Left ventricle myocardium inferior (tissue), 1 donor: ENCODE measurements around the gene RNASE13. TPM values are rescaled to one million over a fixed set of nuclear protein-coding genes. Genes with fewer than 3 reads are reported as not detected.

Experiments
- DNase-seq: peaks from one replicate; pipeline ENCODE4 v3.0.0-alpha.2; 2020
- H3K27ac ChIP-seq: fragments of 200-600 bp; replicated peaks from 2 replicates; pipeline ENCODE4 v1.8.0; 2021
- H3K27me3 ChIP-seq: fragments of 200-600 bp; 2 replicates; pipeline ENCODE4 v1.8.0; 2021; ENCODE audit warnings: low read depth
- H3K36me3 ChIP-seq: fragments of 200-600 bp; 2 replicates; pipeline ENCODE4 v1.8.0; 2021
- H3K4me1 ChIP-seq: fragments of 200-600 bp; 2 replicates; pipeline ENCODE4 v1.8.0; 2021
- H3K4me3 ChIP-seq: fragments of 200-600 bp; 2 replicates; pipeline ENCODE4 v1.8.0; 2021; ENCODE audit warnings: mild to moderate bottlenecking, moderate library complexity
- H3K9me3 ChIP-seq: fragments of 200-600 bp; replicated peaks from 2 replicates; pipeline ENCODE4 v1.8.0; 2021
- CTCF ChIP-seq: fragments of 200-600 bp; IDR thresholded peaks from 2 replicates; pipeline ENCODE4 v1.8.0; 2021; ENCODE audit warnings: antibody characterized with exemption, mild to moderate bottlenecking, borderline replicate concordance
- intact Hi-C: fragments of 100-400 bp; cut with micrococcal nuclease; formaldehyde crosslinking; loops from one replicate; pipeline ENCODE4 v1.11.0; 2022
- total RNA-seq: library from RNA; stranded (reverse); fragmentation: NEBNext Ultra II Directional; extraction: Animal tissue kit (Norgen Biotek cat#: 25700); gene quantifications from one replicate; pipeline ENCODE4 v1.2.1, GENCODE V29; 2021
- donor health status: DM: no; HTN: yes; CAD: no; lungs with severe emphysema.

The RNASE13 gene
- total RNA-seq, 1 donor from 2014 or later, result not detected

DNA sequence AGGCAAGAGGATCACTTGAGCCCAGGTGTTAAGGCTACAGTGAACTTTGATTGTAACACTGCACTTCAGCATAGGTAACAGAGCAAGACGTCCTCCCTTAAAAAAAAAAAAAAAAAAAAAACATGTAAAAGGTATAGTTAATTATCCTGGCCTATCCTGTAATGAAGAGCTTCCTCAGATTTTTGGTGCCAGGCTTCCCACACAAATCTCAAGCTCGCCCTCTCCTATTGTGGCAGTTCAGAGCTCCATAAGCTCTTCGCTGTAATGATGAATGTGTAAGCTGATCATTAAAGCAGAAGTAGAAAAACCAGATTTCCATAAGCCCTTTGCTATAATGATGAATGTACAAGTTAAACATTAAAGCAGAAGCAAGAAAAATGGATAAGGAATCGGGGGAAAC is 37.5 kb downstream of the RNASE13 start:
- no peak for DNase-seq
- Histone ChIP-seq H3K4me3 (no peak overlapping the region), H3K36me3 (peaks cover 54% of the 10 kb centered on the region), H3K9me3 (no peaks in the 10 kb centered on the region), H3K4me1 (peaks cover under 1% of the 10 kb centered on the region), H3K27ac (no peak overlapping the region), H3K27me3 (no peaks in the 10 kb centered on the region)
- intact Hi-C loops, result no loop called here
- TF ChIP-seq CTCF, result no peak

DNA sequence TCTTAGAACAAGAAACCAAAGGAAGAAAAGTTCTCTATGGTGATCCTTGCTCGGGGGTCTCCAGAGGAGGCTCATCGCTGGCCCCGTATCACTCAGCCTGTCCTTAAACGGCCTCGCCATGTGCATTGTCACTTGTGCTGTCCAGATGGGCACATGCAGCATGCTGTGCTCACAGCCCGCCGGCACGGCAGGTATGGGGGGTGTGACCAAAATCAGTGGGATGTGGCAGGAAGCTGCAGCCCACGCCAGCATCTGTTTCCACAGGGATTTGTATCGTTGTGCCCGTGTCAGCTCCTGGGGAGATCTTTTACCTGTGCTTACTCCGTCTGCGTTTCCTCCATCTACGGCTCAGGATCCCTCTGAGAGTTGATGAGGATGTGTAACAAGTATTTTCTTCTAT is 38.1 kb downstream of the RNASE13 start:
- H3K36me3 ChIP-seq, result peaks cover 60% of the 10 kb centered on the region

DNA sequence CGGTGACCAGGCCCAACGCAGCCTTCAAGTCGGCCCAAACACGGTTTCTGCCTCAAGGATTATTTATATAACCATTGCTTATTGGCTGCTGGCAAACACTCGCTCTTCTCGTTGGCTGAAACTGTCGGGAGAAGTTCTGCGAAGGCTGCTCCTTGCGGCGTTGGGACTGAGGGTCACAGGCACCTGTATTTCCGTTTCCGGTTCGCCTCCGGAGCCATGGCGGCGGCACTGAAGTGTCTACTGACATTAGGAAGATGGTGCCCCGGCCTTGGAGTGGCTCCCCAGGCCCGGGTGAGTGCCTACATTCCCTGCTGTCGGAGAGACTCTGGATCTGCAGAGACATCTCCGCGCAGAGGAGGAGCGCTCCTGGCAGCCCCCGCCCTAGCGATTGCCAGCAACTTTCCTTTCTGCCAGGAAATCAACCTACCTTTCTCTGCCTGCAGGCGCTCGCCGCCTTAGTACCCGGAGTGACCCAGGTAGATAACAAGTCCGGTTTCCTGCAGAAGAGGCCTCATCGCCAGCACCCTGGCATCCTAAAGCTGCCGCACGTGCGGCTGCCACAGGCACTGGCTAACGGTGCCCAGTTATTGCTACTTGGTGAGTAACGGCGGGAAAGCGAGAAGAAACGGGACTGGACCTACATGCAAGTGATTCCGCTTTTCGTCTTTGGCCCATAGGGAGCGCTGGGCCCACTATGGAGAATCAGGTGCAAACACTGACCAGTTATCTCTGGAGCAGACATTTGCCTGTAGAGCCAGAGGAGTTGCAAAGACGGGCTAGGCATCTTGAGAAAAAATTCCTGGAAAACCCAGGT is 44.6 kb downstream of the RNASE13 start, which contains the start of gene METTL17:
METTL17 (plus strand) TSS at position 194 of the 814 bp plus-strand sequence; CDS start at position 217, 23 bp downstream.
- Histone ChIP-seq H3K9me3 (no peaks in the 10 kb centered on the region), H3K4me3 (peak within 1 kb of the TSS; percentile 90), H3K27ac (peak within 1 kb of the TSS; percentile 92), H3K27me3 (no peaks in the 10 kb centered on the region), H3K36me3 (peaks cover 39% of the 10 kb centered on the region), H3K4me1 (peaks cover 33% of the 10 kb centered on the region)
- peak; percentile 25 for TF ChIP-seq CTCF
- intact Hi-C loops, result no loop called here
- DNase-seq, result peak; percentile 88

More for the DNA sequence above, 38.1 kb downstream of the RNASE13 start:
- Histone ChIP-seq H3K4me1 (peaks cover 6% of the 10 kb centered on the region), H3K9me3 (no peaks in the 10 kb centered on the region), H3K27ac (no peak overlapping the region), H3K27me3 (no peaks in the 10 kb centered on the region), H3K4me3 (no peak overlapping the region)
- intact Hi-C loops, result no loop called here
- no peak for DNase-seq
- no peak for TF ChIP-seq CTCF

DNA sequence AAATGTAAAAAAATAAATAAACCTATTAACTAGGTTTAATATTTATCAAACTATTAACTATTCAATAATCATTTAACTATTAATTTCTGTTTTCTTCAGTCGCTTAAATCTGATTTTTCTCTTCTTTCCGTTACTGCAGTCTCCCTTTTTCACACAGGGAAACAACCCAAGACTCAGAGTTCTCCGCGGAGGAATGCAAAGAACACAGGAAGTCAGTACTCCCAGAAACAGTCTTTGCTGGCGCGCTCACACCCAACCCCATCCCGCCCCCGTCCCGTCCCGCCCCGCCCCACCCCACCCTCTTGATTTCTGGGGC is 45.2 kb downstream of the RNASE13 start:
- Histone ChIP-seq H3K4me3 (peak overlapping the region; percentile 90), H3K36me3 (peaks cover 33% of the 10 kb centered on the region), H3K4me1 (peaks cover 33% of the 10 kb centered on the region), H3K9me3 (no peaks in the 10 kb centered on the region), H3K27ac (peak overlapping the region; percentile 92), H3K27me3 (no peaks in the 10 kb centered on the region)
- no peak for DNase-seq
- TF ChIP-seq CTCF, result no peak
- intact Hi-C loops, result no loop called here

- Histone ChIP-seq H3K4me1 (peaks cover 33% of the 10 kb centered on the region), H3K4me3 (peak overlapping the region; percentile 90), H3K27me3 (no peaks in the 10 kb centered on the region), H3K9me3 (no peaks in the 10 kb centered on the region), H3K27ac (peak overlapping the region; percentile 92), H3K36me3 (peaks cover 28% of the 10 kb centered on the region)
- no peak for DNase-seq
- intact Hi-C loops, result no loop called here
- TF ChIP-seq CTCF, result no peak
Measured at GRCh38 chr14:20988717-20989470, 45.7 kb downstream of the RNASE13 start.
